ENCODE measurements around the gene PPCS. TPM values are rescaled to one million over a fixed set of nuclear protein-coding genes. Genes with fewer than 3 reads are reported as not detected.

The PPCS gene
- polyA plus RNA-seq, 3 donors = 75.0 to 83.1 (median 79.8) TPM

GRCh38 chr1:42504535-42505128 is 48.3 kb downstream of the PPCS start:
- DNase-seq = no peak

- no peak for DNase-seq
Measured at GRCh38 chr1:42506576-42506975, 50.2 kb downstream of the PPCS start.

Other genes starting within 250 kb of the PPCS start
- 10 to 100 TPM; 35.7 to 50.6 (median 44.8) TPM for gene FOXJ3, start 121.3 kb upstream of the PPCS start, polyA plus RNA-seq (ENCODE audit: insufficient read length in 3 of 3)
- under 1 TPM; 0.63 to 0.88 (median 0.73) TPM for gene RIMKLA, start 75.8 kb upstream of the PPCS start, polyA plus RNA-seq (ENCODE audit: insufficient read length in 3 of 3)
- 1 to 10 TPM; 4.6 to 6.4 (median 4.7) TPM for gene ZMYND12, start 521 bp upstream of the PPCS start, polyA plus RNA-seq (ENCODE audit: insufficient read length in 3 of 3)
- 10 to 100 TPM; 15.1 to 27.0 (median 19.9) TPM for gene CCDC30, start 6.7 kb downstream of the PPCS start, polyA plus RNA-seq (ENCODE audit: insufficient read length in 3 of 3)
- 10 to 100 TPM; 56.6 to 59.5 (median 57.1) TPM for gene PPIH, start 201.9 kb downstream of the PPCS start, polyA plus RNA-seq (ENCODE audit: insufficient read length in 3 of 3)
- gene YBX1, start 225.9 kb downstream of the PPCS start, polyA plus RNA-seq (ENCODE audit: insufficient read length in 3 of 3) = 100 to 1,000 TPM; 628 to 660 (median 641) TPM

Data from renal pelvis (tissue), 4 donors.